ENCODE results near the gene COL27A1.

COL27A1 gene

GRCh38 chr9:114342755-114343440, 187.6 kb downstream of the COL27A1 start:
- TF ChIP-seq ZNF8 (CRISPR knock-in tag; IDR thresholded peaks at IDR 0.05): no peak
- TF ChIP-seq ISL1 (CRISPR knock-in tag; IDR thresholded peaks at IDR 0.05): no peak
- no peak for TF ChIP-seq TCF4 (CRISPR knock-in tag; IDR thresholded peaks at IDR 0.05; ENCODE audit: borderline replicate concordance)
- no peak for TF ChIP-seq ZFP3 (CRISPR knock-in tag; IDR thresholded peaks at IDR 0.05)
- TF ChIP-seq TSHZ2 (CRISPR knock-in tag; IDR thresholded peaks at IDR 0.05): no peak
- TF ChIP-seq GLIS3 (CRISPR knock-in tag; IDR thresholded peaks at IDR 0.05): no peak
- TF ChIP-seq CSDC2 (CRISPR knock-in tag; IDR thresholded peaks at IDR 0.05): no peak
- no peak for TF ChIP-seq POU6F1 (CRISPR knock-in tag; IDR thresholded peaks at IDR 0.05; ENCODE audit: borderline replicate concordance, low read depth)
- TF ChIP-seq ZNF70 (CRISPR knock-in tag; IDR thresholded peaks at IDR 0.05): no peak
- no peak for TF ChIP-seq SNAI2 (CRISPR knock-in tag; IDR thresholded peaks at IDR 0.05)

GRCh38 chr9:114343471-114344187, 188.3 kb downstream of the COL27A1 start:
- TF ChIP-seq ZFP3 (CRISPR knock-in tag; IDR thresholded peaks at IDR 0.05) (no peak), GLIS3 (CRISPR knock-in tag; IDR thresholded peaks at IDR 0.05) (no peak), BACH2 (CRISPR knock-in tag; IDR thresholded peaks at IDR 0.05; ENCODE audit: borderline replicate concordance) (no peak), TOX (CRISPR knock-in tag; IDR thresholded peaks at IDR 0.05; ENCODE audit: borderline replicate concordance) (no peak), RARB (CRISPR knock-in tag; IDR thresholded peaks at IDR 0.05) (no peak), TSHZ2 (CRISPR knock-in tag; IDR thresholded peaks at IDR 0.05) (no peak), CREB5 (CRISPR knock-in tag; IDR thresholded peaks at IDR 0.05; ENCODE audit: low read depth) (no peak), PPARA (CRISPR knock-in tag; IDR thresholded peaks at IDR 0.05; ENCODE audit: borderline replicate concordance) (no peak), CSRNP3 (CRISPR knock-in tag; IDR thresholded peaks at IDR 0.05) (no peak), TCF4 (CRISPR knock-in tag; IDR thresholded peaks at IDR 0.05; ENCODE audit: borderline replicate concordance) (no peak), ZNF8 (CRISPR knock-in tag; IDR thresholded peaks at IDR 0.05) (no peak), OSR1 (CRISPR knock-in tag; IDR thresholded peaks at IDR 0.05) (no peak), ZNF565 (CRISPR knock-in tag; conservative IDR thresholded peaks at IDR 0.05; ENCODE audit: low read depth) (no peak)
- TF ChIP-seq, protein P1, sequence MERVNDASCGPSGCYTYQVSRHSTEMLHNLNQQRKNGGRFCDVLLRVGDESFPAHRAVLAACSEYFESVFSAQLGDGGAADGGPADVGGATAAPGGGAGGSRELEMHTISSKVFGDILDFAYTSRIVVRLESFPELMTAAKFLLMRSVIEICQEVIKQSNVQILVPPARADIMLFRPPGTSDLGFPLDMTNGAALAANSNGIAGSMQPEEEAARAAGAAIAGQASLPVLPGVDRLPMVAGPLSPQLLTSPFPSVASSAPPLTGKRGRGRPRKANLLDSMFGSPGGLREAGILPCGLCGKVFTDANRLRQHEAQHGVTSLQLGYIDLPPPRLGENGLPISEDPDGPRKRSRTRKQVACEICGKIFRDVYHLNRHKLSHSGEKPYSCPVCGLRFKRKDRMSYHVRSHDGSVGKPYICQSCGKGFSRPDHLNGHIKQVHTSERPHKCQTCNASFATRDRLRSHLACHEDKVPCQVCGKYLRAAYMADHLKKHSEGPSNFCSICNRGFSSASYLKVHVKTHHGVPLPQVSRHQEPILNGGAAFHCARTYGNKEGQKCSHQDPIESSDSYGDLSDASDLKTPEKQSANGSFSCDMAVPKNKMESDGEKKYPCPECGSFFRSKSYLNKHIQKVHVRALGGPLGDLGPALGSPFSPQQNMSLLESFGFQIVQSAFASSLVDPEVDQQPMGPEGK (CRISPR knock-in tag; IDR thresholded peaks at IDR 0.05; ENCODE audit: borderline replicate concordance): no peak
- no peak for ATAC-seq

More at GRCh38 chr9:114342755-114343440, 187.6 kb downstream of the COL27A1 start:
- ATAC-seq: no peak
